Neural progenitor cell (in vitro differentiated cells): ENCODE measurements around the gene PLA2G5.

Source experiments
- CTCF ChIP-seq: fragments of 200-600 bp; sonication (generic); IDR thresholded peaks from 2 replicates; pipeline ENCODE4 v1.5.1; 2017; ENCODE audit warnings: antibody characterized with exemption, mild to moderate bottlenecking
- EZH2 ChIP-seq: fragments of 200-600 bp; sonication (generic); IDR thresholded peaks from 2 replicates; pipeline ENCODE4 v1.6.1; 2017; ENCODE audit warnings: antibody characterized with exemption, mild to moderate bottlenecking, moderate library complexity
- EZH2phosphoT487 ChIP-seq: fragments of 200-600 bp; sonication (generic); IDR thresholded peaks from 2 replicates; pipeline ENCODE4 v1.6.1; 2017; ENCODE audit warnings: antibody characterized with exemption

GRCh38 chr1:20134995-20135394 is 65.0 kb downstream of the PLA2G5 start:
- TF ChIP-seq CTCF (no peak), EZH2 (no peak), EZH2phosphoT487 (no peak)
